Measurements from ENCODE around the gene TBC1D8. TPM values are rescaled to one million over a fixed set of nuclear protein-coding genes. Genes with fewer than 3 reads are reported as not detected.

TBC1D8 gene
- total and polyA plus RNA-seq, 2 of the 8 experiments (the other 6 are each of a cell fraction or from before 2014, with no cell fraction given): 20.8 to 21.8 TPM

GRCh38 chr2:100986157-100986556 lies 165.0 kb downstream of the TBC1D8 start:
- Histone ChIP-seq H3K9me3 (ENCODE audit: insufficient read depth in 2 of 2, low read depth in 1 of 2, low read length in 1 of 2) (no peaks in the 10 kb centered on the region), H4K91ac (replicated peaks; ENCODE audit: insufficient read length, low read length) (no peak overlapping the region), H3K56ac (replicated peaks; ENCODE audit: insufficient read length, low read depth, low read length) (no peak overlapping the region), H3K23ac (ENCODE audit: insufficient read length) (no peak overlapping the region), H3K4me1 (replicated peaks in 1 of 4; ENCODE audit: control insufficient read depth in 3 of 4, insufficient read depth in 4 of 4, low read length in 3 of 4) (peaks cover 0 to 3% (median 2%) of the 10 kb centered on the region in 4 experiments; a peak in 2 of 7 replicates), H4K20me1 (replicated peaks in 1 of 2; ENCODE audit: control insufficient read depth in 1 of 2, insufficient read depth in 2 of 2, low read length in 2 of 2) (no peaks in the 10 kb centered on the region), H3K9ac (replicated peaks in 1 of 4; ENCODE audit: extremely low read depth in 1 of 4, low read depth in 3 of 4, low read length in 3 of 4) (no peak overlapping the region), H3K79me1 (ENCODE audit: low read depth, low read length) (no peaks in the 10 kb centered on the region), H4K5ac (ENCODE audit: insufficient read length, low read depth, low read length) (no peak overlapping the region), H2BK120ac (replicated peaks; ENCODE audit: low read depth, low read length) (no peak overlapping the region), H3K36me3 (ENCODE audit: control insufficient read depth in 2 of 4, insufficient read depth in 4 of 4, low read length in 3 of 4) (no peaks in the 10 kb centered on the region), H2BK12ac (ENCODE audit: low read depth, low read length) (no peak overlapping the region), H2AK5ac (ENCODE audit: low read depth, low read length) (no peak overlapping the region), H3K14ac (ENCODE audit: insufficient read length) (no peak overlapping the region), H2AFZ (ENCODE audit: low read length) (no peak overlapping the region), H2BK5ac (ENCODE audit: low read depth, low read length) (no peak overlapping the region), H3K4me2 (ENCODE audit: insufficient read depth in 1 of 2, low read depth in 2 of 2, low read length in 2 of 2) (no peak overlapping the region), H2BK20ac (ENCODE audit: low read length) (no peak overlapping the region), H3K23me2 (ENCODE audit: low read depth, low read length) (no peaks in the 10 kb centered on the region; the same call in 1 of the 2 replicates), H4K8ac (ENCODE audit: extremely low read depth, insufficient read depth, low read length) (no peak overlapping the region), H3K79me2 (ENCODE audit: control insufficient read depth in 1 of 2, insufficient read depth in 2 of 2, low read length in 2 of 2) (no peaks in the 10 kb centered on the region), H2BK15ac (ENCODE audit: low read length) (no peak overlapping the region), H3K4ac (replicated peaks; ENCODE audit: insufficient read length, low read depth, low read length) (no peak overlapping the region), H3K27ac (ENCODE audit: low read depth, low read length) (no peak overlapping the region), H3K18ac (ENCODE audit: extremely low read depth, low read length) (no peak overlapping the region), H3K27me3 (replicated peaks in 1 of 4; ENCODE audit: control insufficient read depth in 3 of 4, extremely low read depth in 1 of 4, insufficient read depth in 3 of 4, low read length in 3 of 4) (no peaks in the 10 kb centered on the region), H3K4me3 (ENCODE audit: extremely low read depth in 1 of 4, insufficient read depth in 2 of 4, low read depth in 3 of 4, low read length in 4 of 4) (no peak overlapping the region)
- POLR2A ChIA-PET (ENCODE audit: partially characterized antibody): interaction anchor here (3.0 kb wide), 1 partner anchor 17 kb away, joined by 17 read pairs; the partner anchor contains the start of gene RPL31
- 88% methylated on average over 11 of the region's 11 CpGs; no CpG with 5 or more reads in 1 of the 2 experiments for WGBS, 2 experiments (ENCODE audit: extremely low coverage in 1 of 2, insufficient coverage in 1 of 2, insufficient read length in 1 of 2, insufficient replicate concordance in 2 of 2, low coverage in 1 of 2, low lambda C conversion rate in 2 of 2, missing lambda C conversion rate in 1 of 2)
- DNase-seq (ENCODE audit: low read depth in 1 of 2, low spot score in 2 of 2): no peak
- CTCF ChIA-PET (ENCODE audit: partially characterized antibody): interaction anchor here (0.6 to 2.1 kb wide), 11 partner anchors 9 to 379 kb away, joined by 3 to 9 read pairs (median 3); no protein-coding TSS in a partner anchor
- no peak for FAIRE-seq
- TF ChIP-seq GABPA (IDR thresholded peaks at IDR 0.05; ENCODE audit: borderline replicate concordance, insufficient read depth, low read length) (no peak), USF2 (IDR thresholded peaks at IDR 0.05; ENCODE audit: low read length) (no peak), NANOG (IDR thresholded peaks at IDR 0.05; ENCODE audit: insufficient read depth, low read depth, low read length, poor library complexity, severe bottlenecking) (no peak), EP300 (IDR thresholded peaks at IDR 0.05; ENCODE audit: borderline replicate concordance in 1 of 2, low read depth in 2 of 2, low read length in 2 of 2) (no peak), BCL11A (IDR thresholded peaks at IDR 0.05; ENCODE audit: low read depth in 2 of 2, low read length in 2 of 2) (no peak), HDAC2 (IDR thresholded peaks at IDR 0.05; ENCODE audit: borderline replicate concordance in 1 of 2, low read depth in 2 of 2, low read length in 2 of 2) (no peak), CTCF (IDR thresholded peaks at IDR 0.05; ENCODE audit: control extremely low read depth in 1 of 3, insufficient read depth in 1 of 3, low read depth in 1 of 3, low read length in 3 of 3) (no peak), RXRA (IDR thresholded peaks at IDR 0.05; ENCODE audit: insufficient read depth, low read depth, low read length) (no peak), BACH1 (IDR thresholded peaks at IDR 0.05; ENCODE audit: low read length) (no peak)
